Sigmoid colon (tissue), 7 donors: ENCODE measurements around the gene RASSF5. TPM values are rescaled to one million over a fixed set of nuclear protein-coding genes. Genes with fewer than 3 reads are reported as not detected.

Source experiments
- DNase-seq: peaks from one replicate; pipeline ENCODE4 v3.0.0-alpha.2; 2019
- H3K27ac ChIP-seq, 4 donors: fragments of 200-600 bp; sonication (generic); one replicate each; pipeline ENCODE4 v1.5.1; 2016 to 2019; ENCODE audit warnings: mild to moderate bottlenecking in 1 of 4
- H3K27me3 ChIP-seq, 3 donors: fragments of 200-600 bp; sonication (generic); one replicate each; pipeline ENCODE4 v1.5.1; 2019; ENCODE audit warnings: mild to moderate bottlenecking in 1 of 3
- H3K36me3 ChIP-seq, 4 donors: fragments of 200-600 bp; sonication (generic); one replicate each; pipeline ENCODE4 v1.5.1; 2016 to 2019
- H3K4me1 ChIP-seq, 4 donors: fragments of 200-600 bp; sonication (generic); one replicate each; pipeline ENCODE4 v1.5.1; 2017 to 2019
- H3K4me3 ChIP-seq, 4 donors: fragments of 200-600 bp; sonication (generic); one replicate each; pipeline ENCODE4 v1.5.1; 2017 to 2019; ENCODE audit warnings: mild to moderate bottlenecking in 2 of 4, moderate library complexity in 1 of 4
- H3K9me3 ChIP-seq, 4 donors: fragments of 200-600 bp in 3 of 4; sonication (generic) in 3 of 4; one replicate each; pipeline versions ENCODE4 v1.5.1 to v1.6.1; 2013 to 2019
- EP300 ChIP-seq, 4 donors: sonication (generic); formaldehyde crosslinking; IDR thresholded peaks; one replicate each; pipeline ENCODE4 v1.6.1; 2017; ENCODE audit warnings: antibody characterized with exemption in 4 of 4
- POLR2A ChIP-seq, 2 donors: fragments of 450-650 bp; IDR thresholded peaks; one replicate each; pipeline ENCODE4 v1.6.1; 2016; ENCODE audit warnings: antibody characterized with exemption in 2 of 2, mild to moderate bottlenecking in 2 of 2, moderate library complexity in 2 of 2
- POLR2AphosphoS5 ChIP-seq, 4 donors: sonication (generic); formaldehyde crosslinking; IDR thresholded peaks; one replicate each; pipeline ENCODE4 v1.6.1; 2017; ENCODE audit warnings: antibody characterized with exemption in 4 of 4
- WGBS, 2 donors: extraction: QIAGEN DNeasy Blood & Tissue Kit; methylation state at CpG; one replicate each; pipeline ENCODE4 v1.1.7; 2013; 5-methylcytosine and 5-hydroxymethylcytosine counted together
- intact Hi-C: fragments of 100-400 bp; cut with DNase I; formaldehyde crosslinking; loops from one replicate; pipeline ENCODE4 v1.15.1; 2023
- polyA plus RNA-seq, 3 donors: library from polyadenylated mRNA; stranded (reverse); fragments of 200-250 nt; gene quantifications; one replicate each; pipeline ENCODE4 v1.2.3, GENCODE V29; 2013
- total RNA-seq, 4 donors: library from RNA; depleted of rRNA; stranded (reverse); fragments of >200 nt; gene quantifications; one replicate each; pipeline ENCODE4 v1.1.0, GENCODE V29; 2016
- TF ChIP-seq, protein P1 (sequence below), 4 experiments: fragments of 450-650 bp in 3 of 4; fragments of 200-600 bp in 1 of 4; IDR thresholded peaks; one replicate each; pipeline ENCODE4 v1.5.1; 2016 to 2019; ENCODE audit warnings: antibody characterized with exemption in 4 of 4, mild to moderate bottlenecking in 3 of 4, moderate library complexity in 2 of 4
- donor health status: healthy with polysubstance abuse.
- donor health status: Bipolar disorder and iron deficiency.
- donor health status: healthy.

RASSF5 gene
- total and polyA plus RNA-seq, 7 donors: 2.5 to 25.9 (median 4.3) TPM

- intact Hi-C loops: no loop called here
- H3K36me3 ChIP-seq: peaks cover 55 to 100% (median 68%) of the 10 kb centered on the region in 4 donors
Observed at GRCh38 chr1:206595581-206596318, 88.4 kb downstream of the RASSF5 start.

DNA sequence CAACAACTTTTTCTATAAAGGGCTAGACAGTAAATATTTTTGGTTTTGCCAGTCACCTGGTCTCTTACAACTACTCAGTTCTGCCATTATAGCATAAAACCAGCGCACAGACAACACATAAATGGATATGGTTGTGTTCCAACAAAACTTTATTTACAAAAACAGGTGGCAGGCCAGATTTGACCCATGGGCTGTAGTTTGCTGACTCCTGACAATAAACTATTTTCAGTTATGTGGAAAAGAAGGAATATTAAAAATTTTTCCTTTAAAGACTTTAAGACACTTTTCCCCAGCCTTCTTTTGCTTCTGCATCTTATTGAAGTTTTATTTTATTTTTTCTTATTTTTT, 89.0 kb downstream of the RASSF5 start:
- H3K27me3 ChIP-seq: no peaks in the 10 kb centered on the region
- H3K36me3 ChIP-seq: peaks cover 54 to 100% (median 66%) of the 10 kb centered on the region in 4 donors
- TF ChIP-seq, protein P1, sequence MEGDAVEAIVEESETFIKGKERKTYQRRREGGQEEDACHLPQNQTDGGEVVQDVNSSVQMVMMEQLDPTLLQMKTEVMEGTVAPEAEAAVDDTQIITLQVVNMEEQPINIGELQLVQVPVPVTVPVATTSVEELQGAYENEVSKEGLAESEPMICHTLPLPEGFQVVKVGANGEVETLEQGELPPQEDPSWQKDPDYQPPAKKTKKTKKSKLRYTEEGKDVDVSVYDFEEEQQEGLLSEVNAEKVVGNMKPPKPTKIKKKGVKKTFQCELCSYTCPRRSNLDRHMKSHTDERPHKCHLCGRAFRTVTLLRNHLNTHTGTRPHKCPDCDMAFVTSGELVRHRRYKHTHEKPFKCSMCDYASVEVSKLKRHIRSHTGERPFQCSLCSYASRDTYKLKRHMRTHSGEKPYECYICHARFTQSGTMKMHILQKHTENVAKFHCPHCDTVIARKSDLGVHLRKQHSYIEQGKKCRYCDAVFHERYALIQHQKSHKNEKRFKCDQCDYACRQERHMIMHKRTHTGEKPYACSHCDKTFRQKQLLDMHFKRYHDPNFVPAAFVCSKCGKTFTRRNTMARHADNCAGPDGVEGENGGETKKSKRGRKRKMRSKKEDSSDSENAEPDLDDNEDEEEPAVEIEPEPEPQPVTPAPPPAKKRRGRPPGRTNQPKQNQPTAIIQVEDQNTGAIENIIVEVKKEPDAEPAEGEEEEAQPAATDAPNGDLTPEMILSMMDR (IDR thresholded peaks at IDR 0.05): no peak
- no peak for TF ChIP-seq POLR2AphosphoS5 (IDR thresholded peaks at IDR 0.05)
- 87 to 96% methylated on average over 1 of the region's 1 CpG for WGBS, 2 donors
- no peak for DNase-seq
- no peak overlapping the region for H3K4me3 ChIP-seq
- H3K4me1 ChIP-seq: no peaks in the 10 kb centered on the region
- no peaks in the 10 kb centered on the region for H3K9me3 ChIP-seq
- intact Hi-C loops: no loop called here
- no peak overlapping the region for H3K27ac ChIP-seq

More at GRCh38 chr1:206595581-206596318, 88.4 kb downstream of the RASSF5 start:
- TF ChIP-seq, protein P1 (IDR thresholded peaks at IDR 0.05): no peak
- TF ChIP-seq POLR2A (IDR thresholded peaks at IDR 0.05) (no peak), POLR2AphosphoS5 (IDR thresholded peaks at IDR 0.05) (no peak), EP300 (IDR thresholded peaks at IDR 0.05) (no peak)
- no peak for DNase-seq
- H3K9me3 ChIP-seq: no peaks in the 10 kb centered on the region
- no peak overlapping the region for H3K4me3 ChIP-seq
- no peaks in the 10 kb centered on the region for H3K4me1 ChIP-seq
- no peak overlapping the region for H3K27ac ChIP-seq
- H3K27me3 ChIP-seq: no peaks in the 10 kb centered on the region
- WGBS, 2 donors: 53 to 82% methylated on average over 7 of the region's 7 CpGs

DNA sequence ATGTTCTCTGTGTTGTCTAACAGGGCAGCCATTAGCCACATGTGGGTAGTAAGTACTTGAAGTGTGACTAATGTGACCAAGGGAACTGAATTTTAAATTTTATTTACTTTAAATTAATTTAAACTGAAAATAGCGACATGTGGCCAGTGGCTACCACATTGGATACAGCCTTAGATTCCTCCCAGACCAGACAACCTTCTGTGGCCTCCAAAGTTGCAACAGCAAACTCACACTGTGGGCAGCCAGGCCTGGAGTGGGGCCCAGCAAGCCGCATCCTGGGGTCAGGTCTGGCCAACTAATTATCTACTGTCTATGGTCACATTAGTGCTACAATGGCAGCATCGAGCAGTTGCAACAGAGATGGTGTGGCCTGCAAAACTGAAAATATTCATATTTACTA, 93.2 kb downstream of the RASSF5 start:
- Histone ChIP-seq H3K9me3 (no peaks in the 10 kb centered on the region), H3K4me1 (no peaks in the 10 kb centered on the region), H3K27ac (no peak overlapping the region), H3K4me3 (no peak overlapping the region), H3K36me3 (peaks cover 45 to 99% (median 69%) of the 10 kb centered on the region in 4 donors), H3K27me3 (no peaks in the 10 kb centered on the region)
- TF ChIP-seq POLR2AphosphoS5 (IDR thresholded peaks at IDR 0.05): no peak
- no peak for TF ChIP-seq POLR2A (IDR thresholded peaks at IDR 0.05)
- TF ChIP-seq EP300 (IDR thresholded peaks at IDR 0.05): no peak
- TF ChIP-seq, protein P1 (IDR thresholded peaks at IDR 0.05): no peak
- intact Hi-C loops: no loop called here
- WGBS, 2 donors: 93 to 96% methylated on average over 3 of the region's 3 CpGs
- no peak for DNase-seq

DNA sequence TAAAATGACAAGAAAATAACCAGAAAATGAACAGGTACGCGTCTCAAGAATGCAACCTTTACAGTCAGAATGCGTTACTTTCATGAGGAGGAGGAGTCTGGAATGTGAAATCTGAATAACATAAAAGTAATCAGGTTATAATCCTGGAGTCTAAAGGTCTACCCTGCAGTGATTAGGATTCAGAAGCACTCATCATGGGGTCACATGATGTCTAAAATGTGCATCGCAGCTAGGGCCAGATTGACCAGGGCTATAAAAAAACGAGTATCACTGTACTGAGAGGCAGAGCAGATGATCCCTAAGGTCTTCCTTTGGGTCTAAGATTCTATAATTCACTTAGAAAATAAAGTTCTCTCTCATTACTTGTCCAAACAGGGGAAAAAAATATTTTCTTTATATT, 97.5 kb downstream of the RASSF5 start:
- H3K4me3 ChIP-seq: no peak overlapping the region
- H3K27ac ChIP-seq: no peak overlapping the region
- no peak for DNase-seq
- TF ChIP-seq POLR2AphosphoS5 (IDR thresholded peaks at IDR 0.05) (no peak), EP300 (IDR thresholded peaks at IDR 0.05) (no peak), POLR2A (IDR thresholded peaks at IDR 0.05) (no peak)
- TF ChIP-seq, protein P1 (IDR thresholded peaks at IDR 0.05): no peak
- 65 to 93% methylated on average over 5 of the region's 5 CpGs for WGBS, 2 donors
- H3K4me1 ChIP-seq: no peaks in the 10 kb centered on the region
- no peaks in the 10 kb centered on the region for H3K9me3 ChIP-seq
- intact Hi-C loops: no loop called here
- no peaks in the 10 kb centered on the region for H3K27me3 ChIP-seq
- peaks cover 39 to 97% (median 45%) of the 10 kb centered on the region in 4 donors for H3K36me3 ChIP-seq

DNA sequence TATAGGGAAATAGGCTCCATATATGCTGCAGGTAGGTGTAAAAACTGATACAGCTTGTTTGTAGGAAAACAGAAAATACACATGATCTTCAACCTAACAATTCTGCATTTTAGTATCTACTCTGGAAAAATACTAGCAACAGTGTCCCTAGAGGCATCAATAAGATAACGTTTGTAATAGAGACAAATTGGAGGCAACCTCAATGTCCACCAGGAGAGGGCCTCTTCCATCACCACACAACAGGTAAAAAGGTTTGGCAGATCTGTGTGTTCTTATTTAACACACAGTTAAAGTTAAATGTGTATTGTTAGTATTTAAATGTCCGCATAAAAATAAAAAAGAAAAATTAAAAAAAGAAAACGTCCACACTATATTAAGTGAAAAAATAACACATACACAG, 99.5 kb downstream of the RASSF5 start:
- Histone ChIP-seq H3K4me1 (peaks cover 0 to 9% (median 8%) of the 10 kb centered on the region in 4 donors), H3K27ac (no peak overlapping the region), H3K4me3 (no peak overlapping the region), H3K9me3 (no peaks in the 10 kb centered on the region), H3K27me3 (no peaks in the 10 kb centered on the region), H3K36me3 (peaks cover 31 to 80% (median 36%) of the 10 kb centered on the region in 4 donors)
- no peak for DNase-seq
- WGBS, 2 donors: 63 to 66% methylated on average over 3 of the region's 3 CpGs
- TF ChIP-seq, protein P1 (IDR thresholded peaks at IDR 0.05): no peak
- TF ChIP-seq POLR2AphosphoS5 (IDR thresholded peaks at IDR 0.05) (no peak), EP300 (IDR thresholded peaks at IDR 0.05) (no peak), POLR2A (IDR thresholded peaks at IDR 0.05) (no peak)
- intact Hi-C loops: no loop called here
